ENCODE results near the gene RSPH6A.

Gene RSPH6A

DNA sequence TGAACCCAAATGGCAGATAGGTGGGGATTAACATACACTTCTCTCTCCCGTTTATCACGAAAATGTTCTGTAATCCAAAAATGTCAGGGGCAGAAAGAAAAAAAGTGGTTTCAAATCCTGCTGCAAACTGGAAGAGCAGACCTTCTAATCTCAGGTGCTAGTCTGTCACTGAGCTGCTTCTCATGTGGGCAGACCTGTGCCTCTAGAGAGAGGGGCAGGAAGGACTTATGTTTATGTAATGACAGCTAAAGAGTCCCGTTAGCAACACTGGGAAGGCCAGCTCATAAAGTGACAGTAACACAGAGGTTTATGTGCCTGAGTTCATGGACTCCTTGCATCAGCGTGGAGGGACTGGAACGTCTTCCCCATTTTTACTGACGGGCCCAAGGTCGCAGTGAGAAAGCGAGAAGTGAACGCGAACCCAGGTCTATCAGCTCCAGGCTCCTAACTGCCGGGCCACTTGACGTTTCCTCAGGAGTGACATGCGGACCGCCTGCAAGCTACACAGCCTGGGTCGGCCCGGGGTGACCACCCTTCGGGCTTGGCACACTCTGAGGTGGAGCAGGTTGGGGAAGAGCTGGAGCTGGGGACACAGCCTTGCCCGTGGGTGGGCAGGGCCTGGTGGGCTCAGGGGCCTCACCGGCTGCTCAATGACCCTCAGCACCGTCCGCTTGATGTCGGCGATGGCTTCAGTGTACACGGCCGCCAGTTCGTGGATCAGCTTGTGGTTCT lies 9.6 kb upstream of the RSPH6A start:
- DNase-seq: no peak

DNA sequence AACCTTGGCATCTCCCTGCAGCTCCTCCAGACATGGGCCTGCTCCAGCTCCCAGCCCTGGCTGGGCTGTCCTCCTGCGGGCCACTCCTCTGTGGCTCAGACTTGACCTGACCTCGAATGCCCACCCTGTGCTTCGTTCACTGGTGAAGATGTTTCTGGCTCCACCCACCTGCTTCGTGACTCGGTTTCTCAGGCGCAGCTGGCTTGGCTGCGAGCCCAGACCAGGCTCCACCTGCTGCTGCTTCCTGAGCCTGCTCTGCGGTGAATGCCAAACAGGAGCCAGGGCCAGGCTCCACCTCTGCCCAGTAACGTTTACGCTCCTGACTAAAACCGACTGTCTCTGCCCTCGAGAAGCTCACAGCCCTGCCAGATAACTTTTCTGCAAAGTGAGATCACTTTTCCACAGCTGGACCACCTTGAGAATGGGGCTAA lies 8.9 kb upstream of the RSPH6A start:
- DNase-seq: no peak

DNA sequence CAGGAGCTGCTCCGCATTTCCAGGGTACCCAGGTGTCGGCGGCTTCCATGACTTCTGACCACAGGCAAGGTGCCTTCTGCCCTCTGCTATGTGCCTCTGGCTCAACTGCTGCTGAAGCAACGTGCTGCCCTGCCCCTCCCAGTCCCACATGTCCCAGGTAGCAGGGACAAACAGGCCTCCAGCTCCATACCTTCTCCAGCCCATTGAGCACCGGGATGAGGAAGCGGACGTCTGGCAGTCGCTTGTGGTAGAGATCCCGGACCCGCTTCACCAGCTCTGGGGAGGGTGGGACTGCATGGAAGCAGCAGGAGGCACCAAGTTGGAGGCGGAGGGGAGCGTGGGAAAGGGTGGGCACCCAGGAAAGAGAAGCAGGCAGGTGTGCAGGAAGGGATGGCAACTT lies 8.1 kb upstream of the RSPH6A start:
- DNase-seq: no peak

DNA sequence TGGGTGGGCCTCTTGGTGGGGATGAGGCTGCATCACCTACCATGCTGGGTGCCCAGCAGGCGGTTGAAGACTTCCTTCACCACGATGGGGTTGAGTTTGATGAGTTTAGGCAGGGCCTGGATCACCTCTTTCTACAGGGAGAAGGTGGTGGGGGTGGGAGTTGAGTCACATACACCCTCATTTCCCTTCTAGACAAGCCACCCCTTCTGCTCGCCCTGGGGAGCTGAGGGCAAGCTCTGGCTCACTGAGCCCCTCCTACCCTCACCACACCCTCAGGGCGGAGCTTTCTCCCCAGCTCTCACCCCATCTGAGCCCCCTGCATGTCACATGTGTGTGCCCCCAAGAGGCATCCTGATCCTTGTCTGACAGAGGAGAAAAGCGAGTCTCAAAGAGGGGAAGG lies 7.6 kb upstream of the RSPH6A start:
- no peak for DNase-seq

DNA sequence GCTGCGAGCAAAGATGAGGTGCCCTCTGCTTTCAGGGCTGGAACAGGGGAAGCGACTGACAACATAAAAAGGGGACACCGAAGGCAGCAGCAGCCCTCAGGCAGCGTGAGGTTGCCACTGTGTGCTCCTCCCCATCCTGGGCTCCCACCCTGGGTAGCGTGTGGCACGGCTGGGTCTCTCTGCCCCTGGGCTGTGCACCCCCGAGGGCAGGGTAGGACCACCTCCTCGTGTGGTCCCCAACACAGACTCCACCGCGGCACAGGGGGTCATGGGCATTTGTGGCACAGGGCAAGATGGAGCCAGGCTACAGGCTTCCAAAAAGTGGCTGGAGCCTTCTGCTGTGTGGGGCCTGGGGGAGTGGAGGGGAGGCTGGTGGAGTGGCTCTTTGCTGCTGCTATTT lies 6.5 kb upstream of the RSPH6A start:
- no peak for DNase-seq

DNA sequence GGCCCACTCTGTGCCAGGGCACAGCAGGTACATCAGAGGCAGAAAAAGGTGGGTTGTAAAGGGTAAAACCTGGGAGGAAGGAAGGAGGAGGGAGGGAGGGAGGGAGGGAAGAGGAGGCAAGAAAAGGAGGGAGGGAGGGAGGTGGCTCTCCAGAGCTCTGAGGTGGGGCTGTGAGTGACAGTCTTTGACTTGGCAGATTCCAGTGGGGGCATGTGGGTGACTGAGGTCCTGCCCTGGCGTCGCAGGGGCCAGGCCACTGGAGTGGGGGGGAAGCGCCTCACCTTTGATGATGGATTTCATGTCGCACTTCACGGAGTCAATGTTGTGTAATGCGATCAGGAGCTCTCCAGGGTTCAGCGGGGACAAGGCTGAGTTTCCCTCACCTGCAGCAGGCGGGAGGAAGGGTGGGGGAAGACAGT lies 6.0 kb upstream of the RSPH6A start:
- DNase-seq: no peak

DNA sequence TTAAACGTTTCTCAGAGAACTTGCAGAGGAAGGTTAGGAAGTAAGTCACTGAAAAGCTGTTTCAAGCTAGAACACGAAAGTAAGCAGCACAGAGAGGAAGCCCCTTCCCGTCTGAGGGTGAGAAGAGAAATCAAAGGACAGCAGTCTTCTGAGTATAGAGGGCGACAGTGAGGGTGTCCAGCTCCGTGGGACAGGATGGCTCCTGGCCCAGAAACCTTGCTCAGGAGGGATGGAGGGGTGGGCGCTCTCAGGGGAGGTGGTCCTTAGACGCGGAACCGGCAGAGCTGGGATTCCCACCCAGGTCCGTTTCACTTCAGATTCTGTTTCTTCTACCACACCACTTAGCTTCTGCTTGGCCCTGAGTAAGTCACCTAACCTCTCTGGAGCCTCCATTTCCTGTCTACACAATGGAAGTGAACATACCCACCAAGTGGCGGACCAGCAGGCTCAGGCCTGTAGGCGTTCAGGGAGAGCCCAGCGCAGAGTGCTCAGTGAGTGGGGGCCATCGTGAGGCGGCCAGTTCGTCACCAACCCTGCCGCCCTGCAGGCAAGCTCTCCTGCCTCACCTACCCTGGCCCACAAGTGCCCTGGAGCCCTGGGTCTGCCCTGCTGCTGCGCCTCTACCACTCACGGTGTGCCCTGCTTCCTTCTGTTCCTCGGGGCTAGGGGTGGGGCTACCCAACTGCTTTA lies 5.5 kb upstream of the RSPH6A start:
- no peak for DNase-seq

DNA sequence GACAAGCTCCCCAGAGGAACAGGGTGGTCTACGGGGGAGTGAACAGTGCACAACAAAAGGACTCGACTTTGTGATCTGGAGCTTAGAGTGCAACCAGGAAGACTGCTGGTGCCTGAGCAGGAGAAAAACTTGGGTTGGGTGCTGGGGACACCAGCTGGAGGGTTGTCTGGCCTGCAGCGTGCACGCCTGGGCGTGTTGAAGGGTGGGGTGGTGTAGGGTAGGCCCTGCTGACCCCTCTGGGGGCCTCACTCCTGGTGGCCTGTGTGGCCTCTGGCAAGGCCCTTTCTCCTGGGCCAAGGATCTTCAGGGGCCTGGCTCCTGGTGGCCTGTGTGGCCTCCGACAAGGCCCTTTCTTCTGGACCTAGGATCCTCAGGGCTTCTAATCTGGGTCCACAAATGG lies 4.7 kb upstream of the RSPH6A start:
- DNase-seq: no peak

DNA sequence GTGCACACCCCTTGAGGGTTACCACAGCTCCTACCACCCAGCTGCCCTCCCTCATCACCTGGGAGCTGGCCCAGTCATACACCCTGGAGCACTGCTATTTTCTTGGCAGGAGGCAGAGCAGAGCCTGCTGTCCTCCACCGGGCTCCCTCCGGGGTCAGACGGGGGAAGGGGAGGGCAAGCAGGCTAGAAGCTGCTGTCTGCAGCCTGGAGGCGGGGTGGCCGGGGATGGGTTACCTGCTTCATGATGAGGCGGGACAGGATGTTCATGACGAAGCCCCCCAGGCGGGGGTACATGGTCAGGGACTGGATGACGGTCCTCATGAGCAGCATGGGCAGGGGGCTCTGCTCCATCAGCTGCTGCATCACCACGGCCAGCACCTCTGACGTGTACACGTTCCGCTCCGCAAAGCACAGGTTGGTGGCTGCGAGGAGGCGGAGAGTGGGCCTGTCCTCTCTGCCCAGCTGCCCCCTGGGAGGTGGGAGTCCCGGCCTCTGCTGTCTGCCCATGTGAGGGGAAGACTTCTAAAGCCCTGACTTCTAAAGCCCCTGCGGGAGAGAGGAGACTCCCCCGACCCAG lies 2.7 kb upstream of the RSPH6A start:
- DNase-seq: no peak

DNA sequence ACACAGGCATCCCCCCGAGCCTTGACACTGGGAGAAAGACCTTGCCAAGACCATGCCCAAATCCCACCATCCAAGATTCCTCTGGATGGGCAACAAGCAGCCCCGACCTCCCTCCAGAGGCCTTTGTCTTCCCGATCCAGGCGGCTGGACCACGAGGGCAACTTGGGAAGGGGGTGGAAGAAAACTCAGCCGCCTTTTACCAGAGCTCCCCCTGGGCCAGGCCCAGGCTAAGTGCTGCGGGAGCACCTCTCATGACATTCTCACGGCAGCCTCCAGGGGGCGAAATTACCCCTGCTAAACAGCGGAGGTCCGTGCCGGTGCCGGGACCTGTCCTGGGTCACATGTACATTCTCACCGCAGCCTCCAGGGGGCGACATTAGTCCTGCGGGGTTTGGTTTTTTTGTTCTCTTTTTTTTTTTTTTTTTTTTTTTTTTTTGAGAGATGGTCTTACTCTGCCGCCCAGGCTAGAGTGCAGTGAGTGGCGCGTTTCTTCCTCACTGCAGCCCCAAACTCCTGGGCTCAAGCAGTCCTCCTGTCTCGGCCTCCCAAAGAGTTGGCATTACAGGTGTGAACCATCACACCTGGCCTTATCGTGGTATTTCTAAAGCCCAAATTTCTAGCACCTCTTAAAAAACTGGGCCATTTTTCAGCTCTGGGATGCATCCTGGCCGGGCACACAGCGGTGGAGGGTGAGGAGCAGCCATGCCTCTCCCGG lies 2.1 kb upstream of the RSPH6A start:
- DNase-seq: peak; percentile 87

DNA sequence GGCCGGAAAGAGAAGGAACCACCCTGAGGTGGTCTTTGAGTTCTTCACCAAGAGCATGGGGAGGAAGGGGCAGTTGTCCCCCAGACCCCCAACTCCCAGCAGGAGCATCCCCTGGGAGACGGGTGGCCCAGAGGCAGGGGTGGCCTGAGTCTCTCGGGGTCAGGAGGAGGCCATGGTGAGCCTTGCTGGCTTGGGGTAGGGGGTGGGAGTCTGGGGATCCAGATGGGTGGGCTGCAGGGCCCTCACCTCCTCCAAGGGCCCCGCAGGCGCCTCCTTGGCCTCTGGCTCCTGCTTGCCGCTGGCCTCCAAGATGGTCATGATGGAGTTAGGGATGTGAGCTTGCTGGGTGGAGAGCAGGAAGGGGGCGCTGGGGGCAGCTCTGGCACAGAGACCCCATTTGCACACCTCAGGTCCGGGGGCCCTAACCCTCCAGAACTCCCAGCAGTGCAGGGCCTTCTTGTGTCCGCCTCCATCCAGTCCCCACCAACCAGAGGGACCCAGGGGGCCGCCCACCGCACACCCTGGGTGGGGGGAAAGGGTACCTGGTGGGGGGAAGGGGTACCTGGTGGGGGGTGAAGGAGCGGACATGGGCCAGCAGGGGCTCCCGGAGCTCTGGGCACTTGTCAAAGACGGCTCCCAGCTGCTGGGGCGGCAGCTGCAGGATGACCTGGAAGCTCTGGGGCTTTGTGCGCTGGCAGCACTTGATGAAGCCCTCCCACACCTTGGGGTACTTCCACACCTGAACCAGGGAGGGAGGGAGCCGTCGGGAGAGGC lies 1.3 kb upstream of the RSPH6A start:
- no peak for DNase-seq

DNA sequence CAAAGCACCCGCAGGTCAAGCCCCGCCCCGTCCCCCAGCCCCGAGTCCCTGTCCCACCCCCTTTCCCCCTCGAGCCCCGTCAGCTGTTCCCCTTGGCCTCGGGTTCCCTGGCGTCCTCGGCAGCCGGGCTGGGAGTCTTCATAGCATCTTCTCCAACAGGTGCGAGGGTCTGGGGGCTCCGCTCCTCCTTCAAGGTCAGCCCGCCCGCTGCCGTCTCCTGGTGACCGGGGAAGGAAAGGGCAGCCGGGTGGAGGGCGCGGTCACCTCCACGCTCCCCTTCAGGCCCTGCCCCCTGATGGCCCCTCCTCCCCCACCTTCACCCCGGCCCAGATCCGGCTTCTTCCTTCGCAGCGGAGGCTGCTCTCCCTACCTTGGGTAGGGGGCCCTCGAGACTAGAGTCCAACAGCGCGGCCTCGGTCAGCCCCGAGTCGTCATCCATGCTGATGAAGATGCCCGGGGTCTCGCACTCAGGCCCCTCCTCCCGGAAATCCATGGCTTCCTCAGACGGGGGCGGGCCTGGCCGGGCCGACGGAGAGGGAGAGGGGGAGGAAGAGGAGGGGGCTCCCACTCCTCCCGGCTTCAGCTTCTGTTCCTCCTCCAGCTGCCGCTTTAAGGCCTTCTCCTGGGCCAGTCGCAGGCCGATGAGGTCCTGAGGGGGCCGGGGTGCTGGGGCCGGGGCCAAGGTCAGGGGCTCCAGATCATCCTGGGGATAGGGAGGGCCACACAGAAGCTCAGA lies 541 bp upstream of the RSPH6A start:
- no peak for DNase-seq

DNA sequence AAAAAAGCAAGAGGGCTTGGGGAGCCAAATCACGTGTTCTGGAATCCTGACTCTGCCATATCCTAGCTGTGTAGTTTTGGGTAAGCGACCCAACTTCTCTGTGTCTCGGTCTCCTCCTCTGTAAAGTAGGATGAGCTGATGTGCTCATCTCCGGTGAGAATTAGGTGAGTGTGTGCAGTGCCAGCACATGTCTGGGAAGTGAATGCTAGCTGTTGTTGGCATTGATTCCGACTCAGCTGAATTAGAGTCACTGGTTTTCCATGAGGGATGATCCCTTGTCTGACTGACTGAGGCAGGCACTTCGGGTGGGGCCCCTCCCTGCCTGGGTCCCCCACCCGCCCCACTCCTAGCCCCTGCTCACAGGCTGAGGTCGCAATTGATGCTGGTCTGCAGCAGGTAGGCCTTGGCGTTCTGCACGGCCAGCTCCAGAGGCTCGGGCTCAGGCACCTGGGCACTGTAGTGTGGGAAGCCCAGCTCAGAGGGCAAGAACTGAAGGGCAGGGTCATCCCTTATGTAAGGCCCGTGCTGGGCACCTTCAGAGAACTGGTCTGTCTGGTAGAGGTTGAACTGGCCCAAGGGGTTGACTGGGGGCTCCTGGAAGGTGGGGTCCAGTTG lies 835 bp downstream of the RSPH6A start:
- no peak for DNase-seq

DNA sequence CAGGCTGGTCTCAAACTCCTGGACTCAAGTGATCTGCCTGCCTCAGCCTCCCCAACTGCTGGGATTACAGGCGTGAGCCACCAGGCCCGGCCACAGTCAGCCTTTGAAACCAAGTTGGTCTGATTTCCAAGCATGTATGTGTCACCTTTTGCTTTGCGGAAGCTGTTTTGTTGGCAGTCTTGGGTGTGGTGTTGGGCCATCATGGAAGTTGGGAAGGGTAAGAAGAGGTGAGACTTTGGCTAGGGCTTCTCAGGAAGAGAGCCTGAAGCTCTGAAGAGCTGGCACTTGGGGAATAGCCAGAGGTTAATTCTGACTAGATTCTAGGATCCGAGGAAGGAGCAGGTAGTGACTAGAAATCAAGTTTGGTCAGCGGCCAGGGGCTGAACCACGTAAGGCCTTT lies 2.8 kb downstream of the RSPH6A start:
- no peak for DNase-seq

DNA sequence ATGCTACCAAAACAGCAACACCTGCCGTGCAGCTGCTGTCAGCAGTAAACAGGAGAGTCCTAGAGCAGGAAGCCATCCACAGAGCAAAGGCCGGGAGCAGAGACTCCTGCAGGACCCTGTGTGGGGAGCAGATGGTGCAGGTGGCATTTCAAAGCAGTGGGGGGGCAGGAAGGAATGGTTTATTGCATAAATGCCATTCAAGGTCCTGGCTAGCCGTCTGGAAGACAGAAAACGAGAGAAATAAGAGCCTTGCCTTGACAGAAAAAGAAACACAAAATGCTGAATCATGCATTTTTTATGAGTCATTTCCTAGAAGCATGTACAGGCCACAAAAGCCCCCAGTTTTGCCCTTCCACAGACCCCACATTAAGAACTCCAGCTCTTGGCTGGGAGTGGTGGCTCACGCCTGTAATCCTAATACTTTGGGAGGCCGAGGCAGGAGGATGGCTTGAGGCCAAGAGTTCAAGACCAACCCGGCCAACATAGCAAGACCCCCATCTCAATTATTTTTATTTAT lies 5.4 kb downstream of the RSPH6A start:
- peak; percentile 80 for DNase-seq

DNA sequence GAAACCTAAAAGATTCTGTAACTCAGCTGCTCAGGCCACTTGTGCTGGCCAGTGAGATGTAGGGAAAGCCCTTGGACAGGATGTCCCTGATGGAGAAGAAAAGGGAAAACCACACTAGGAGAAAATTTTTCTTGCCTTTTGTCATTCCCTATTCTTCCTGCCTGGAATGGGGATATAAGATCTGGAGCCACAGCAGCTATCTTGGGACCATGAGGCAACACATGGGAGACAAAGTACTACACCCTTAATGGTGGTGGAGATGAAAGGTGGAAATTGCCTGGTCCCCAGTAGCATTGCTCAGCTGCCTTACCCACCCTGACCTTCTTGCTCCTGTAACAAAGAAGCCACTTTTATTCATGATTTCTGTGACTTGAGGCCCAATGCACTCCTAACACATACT lies 9.4 kb downstream of the RSPH6A start:
- DNase-seq: no peak

DNA sequence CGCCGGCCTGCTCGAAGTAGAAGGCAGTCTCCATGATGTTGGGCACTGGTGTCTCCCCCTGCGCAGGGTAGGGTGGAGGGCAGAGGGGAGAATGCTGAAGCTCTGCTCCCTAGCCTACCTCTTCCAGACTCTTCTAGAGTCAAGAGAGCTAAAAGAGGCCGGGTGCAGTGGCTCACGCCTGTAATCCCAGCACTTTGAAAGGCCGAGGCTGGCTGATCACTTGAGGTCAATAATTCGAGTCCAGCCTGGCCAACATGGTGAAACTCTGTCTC lies 10.2 kb downstream of the RSPH6A start:
- DNase-seq: no peak

DNA sequence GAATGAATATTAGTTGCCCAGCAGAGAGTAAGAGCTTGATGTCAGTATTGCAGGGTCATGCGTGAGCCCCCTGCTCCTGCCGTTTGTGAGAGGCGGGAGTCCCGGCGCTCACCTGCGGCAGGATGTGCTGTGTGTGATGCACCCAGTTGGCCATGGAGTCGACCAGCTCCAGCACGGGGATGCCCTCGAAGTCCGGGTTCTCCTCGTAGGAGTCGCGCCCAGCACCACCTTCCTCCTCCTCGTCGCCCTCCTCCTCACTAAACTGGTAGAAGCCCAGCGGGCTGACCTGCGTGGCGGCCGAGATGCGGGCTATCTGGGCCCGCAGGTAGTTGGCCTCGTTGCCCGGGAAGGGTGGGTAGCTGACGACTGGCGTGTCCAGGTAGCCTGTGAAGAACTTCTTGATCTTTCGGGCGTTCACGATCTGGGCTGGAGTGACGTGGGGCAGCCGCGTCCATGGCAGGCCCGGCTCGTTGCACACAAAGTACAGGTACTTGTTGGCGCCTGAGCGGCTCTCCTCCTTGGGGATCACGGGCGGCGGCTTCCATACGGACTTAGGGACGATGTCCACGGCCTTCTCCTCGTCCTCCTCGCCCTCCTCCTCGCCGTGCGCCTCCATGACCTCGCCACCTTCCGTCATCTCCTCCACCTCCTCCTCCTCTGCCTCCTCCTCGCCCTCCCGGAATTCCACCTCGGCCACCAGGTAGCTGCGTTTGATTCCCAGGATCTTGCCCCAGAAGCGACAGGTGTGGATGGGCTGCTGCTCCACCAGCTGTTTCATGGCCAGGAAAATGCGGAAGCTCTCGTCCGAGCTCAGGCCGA lies 10.8 kb downstream of the RSPH6A start:
- DNase-seq: no peak

DNA sequence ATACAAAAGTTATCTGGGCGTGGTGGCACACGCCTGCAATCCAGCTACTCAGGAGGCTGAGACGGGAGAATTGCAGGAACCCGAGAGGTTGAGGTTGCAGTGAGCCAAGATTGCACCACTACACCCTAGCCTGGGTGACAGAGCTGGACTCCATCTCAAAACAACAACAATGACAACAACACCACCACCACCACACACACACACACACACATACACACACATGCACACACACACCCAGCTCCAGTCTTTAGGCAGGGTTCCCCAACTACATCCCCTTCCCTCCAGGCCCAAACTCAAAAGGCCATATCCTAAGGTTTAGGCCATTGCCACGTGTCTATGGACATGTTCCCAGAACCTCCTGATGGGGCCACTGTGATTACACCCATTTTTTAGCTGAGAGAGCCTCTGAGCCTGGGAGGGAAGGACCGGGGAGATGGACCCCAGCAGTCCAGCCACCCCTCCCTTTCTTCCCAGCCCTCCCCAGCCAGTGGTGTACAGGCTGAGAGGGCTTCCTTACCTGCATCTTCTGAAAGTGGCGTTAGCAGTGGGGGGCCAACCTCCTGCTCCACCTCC lies 13.4 kb downstream of the RSPH6A start:
- no peak for DNase-seq

DNA sequence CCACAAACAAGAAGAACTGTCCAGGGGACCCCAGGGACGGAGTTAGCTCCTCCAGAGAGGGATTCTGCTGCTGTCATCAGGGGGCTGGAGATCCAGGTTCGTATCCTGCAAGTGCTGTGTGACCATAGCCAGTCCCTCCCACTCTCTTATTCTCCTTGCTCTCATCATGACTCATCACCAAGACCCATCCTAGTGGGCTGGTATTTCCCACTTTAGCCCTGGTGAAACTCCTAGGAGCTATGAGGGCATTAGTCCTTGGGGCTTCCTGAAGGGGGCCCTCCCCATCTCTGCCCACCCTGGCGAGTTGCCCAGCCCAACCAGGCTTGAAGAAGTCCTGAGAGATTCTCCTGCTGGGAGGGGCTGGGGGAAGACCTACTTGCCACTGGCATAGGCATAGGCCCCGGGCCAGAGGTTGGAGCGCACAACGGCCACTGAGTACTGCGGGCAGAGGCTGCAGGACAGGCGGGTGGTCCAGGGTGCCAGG lies 15.0 kb downstream of the RSPH6A start:
- DNase-seq: peak; percentile 41
